Uterus (tissue), 2 donors: ENCODE measurements around the gene SIK1.
"Not testable (repeated sequence)": the region's sequence is repeated elsewhere in the genome, so short reads cannot be mapped to it uniquely, and the experiment has no call there.

Source experiments
- POLR2A ChIP-seq, 2 donors: fragments of 450-650 bp; IDR thresholded peaks; one replicate each; pipeline ENCODE4 v1.6.1; 2016; ENCODE audit warnings: antibody characterized with exemption in 2 of 2, mild to moderate bottlenecking in 1 of 2, moderate library complexity in 1 of 2
- TF ChIP-seq, protein P1 (sequence below), 4 experiments: fragments of 200-600 bp in 2 of 4; fragments of 450-650 bp in 2 of 4; sonication (generic) in 2 of 4; IDR thresholded peaks; one replicate each; pipeline ENCODE4 v1.5.1; 2016 to 2019; ENCODE audit warnings: antibody characterized with exemption in 4 of 4, mild to moderate bottlenecking in 2 of 4, moderate library complexity in 1 of 4

DNA sequence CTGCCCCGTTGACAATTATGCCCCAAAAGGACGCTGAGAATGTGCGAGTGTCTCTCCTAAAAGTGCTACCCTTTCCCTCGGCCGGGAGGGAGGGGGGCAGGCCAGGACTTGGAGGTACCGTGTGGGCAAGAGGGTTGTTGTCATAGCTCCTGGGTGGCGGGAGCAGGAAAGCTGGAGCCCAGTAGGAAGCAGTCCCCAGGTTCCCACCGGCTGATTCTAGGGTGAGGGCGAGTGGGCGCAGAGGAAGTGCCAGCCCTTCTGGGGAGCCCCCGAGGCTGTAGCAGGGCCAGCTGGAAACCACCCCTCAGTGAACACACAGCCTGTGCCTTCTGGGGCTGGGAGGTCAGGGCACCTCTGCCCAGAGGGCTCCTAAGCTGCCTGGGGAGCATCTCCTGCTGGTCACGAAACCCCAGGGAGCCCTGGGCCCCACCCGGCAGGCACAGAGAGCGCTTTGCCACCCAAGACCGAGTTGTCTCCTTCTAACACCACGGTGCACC is 47.3 kb downstream of the SIK1 start:
- TF ChIP-seq, protein P1, sequence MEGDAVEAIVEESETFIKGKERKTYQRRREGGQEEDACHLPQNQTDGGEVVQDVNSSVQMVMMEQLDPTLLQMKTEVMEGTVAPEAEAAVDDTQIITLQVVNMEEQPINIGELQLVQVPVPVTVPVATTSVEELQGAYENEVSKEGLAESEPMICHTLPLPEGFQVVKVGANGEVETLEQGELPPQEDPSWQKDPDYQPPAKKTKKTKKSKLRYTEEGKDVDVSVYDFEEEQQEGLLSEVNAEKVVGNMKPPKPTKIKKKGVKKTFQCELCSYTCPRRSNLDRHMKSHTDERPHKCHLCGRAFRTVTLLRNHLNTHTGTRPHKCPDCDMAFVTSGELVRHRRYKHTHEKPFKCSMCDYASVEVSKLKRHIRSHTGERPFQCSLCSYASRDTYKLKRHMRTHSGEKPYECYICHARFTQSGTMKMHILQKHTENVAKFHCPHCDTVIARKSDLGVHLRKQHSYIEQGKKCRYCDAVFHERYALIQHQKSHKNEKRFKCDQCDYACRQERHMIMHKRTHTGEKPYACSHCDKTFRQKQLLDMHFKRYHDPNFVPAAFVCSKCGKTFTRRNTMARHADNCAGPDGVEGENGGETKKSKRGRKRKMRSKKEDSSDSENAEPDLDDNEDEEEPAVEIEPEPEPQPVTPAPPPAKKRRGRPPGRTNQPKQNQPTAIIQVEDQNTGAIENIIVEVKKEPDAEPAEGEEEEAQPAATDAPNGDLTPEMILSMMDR (IDR thresholded peaks at IDR 0.05), result not testable (repeated sequence)
- TF ChIP-seq POLR2A (IDR thresholded peaks at IDR 0.05), result not testable (repeated sequence)
